T-helper 17 cell (primary cell): ENCODE results near the gene BAZ1B. TPM values are rescaled to one million over a fixed set of nuclear protein-coding genes. Genes with fewer than 3 reads are reported as not detected.
A peak's percentile ranks its signal among the peaks of the same experiment; 100 is the strongest.
"Not testable (repeated sequence)": the region's sequence is repeated elsewhere in the genome, so short reads cannot be mapped to it uniquely, and the experiment has no call there.

Experiments
- ATAC-seq: fragments of 150-1000 bp; cut with Tn5 transposase; 2 replicates; pipeline ENCODE4 v1.10.0; 2021; ENCODE audit warnings: mild to moderate bottlenecking, moderate library complexity
- DNase-seq, 3 donors: peaks; one replicate each; pipeline versions ENCODE4 v3.0.0 to v3.0.0-alpha.2; 2020 to 2021
- H3K9me3 ChIP-seq: one replicate; pipeline ENCODE4 v1.7.0; 2013; ENCODE audit warnings: low read length, mild to moderate bottlenecking; ENCODE audit not compliant: control insufficient read depth, poor library complexity, severe bottlenecking
- H3K27ac Mint-ChIP-seq: one replicate; pipeline ENCODE4 v1.8.0; 2022; ENCODE audit warnings: mild to moderate bottlenecking, moderate library complexity, mixed read lengths
- H3K27me3 Mint-ChIP-seq: one replicate; pipeline ENCODE4 v1.8.0; 2022; ENCODE audit warnings: mixed read lengths
- H3K36me3 Mint-ChIP-seq: one replicate; pipeline ENCODE4 v1.8.0; 2022; ENCODE audit warnings: low read depth, mixed read lengths
- H3K4me1 Mint-ChIP-seq: one replicate; pipeline ENCODE4 v1.8.0; 2022; ENCODE audit warnings: mild to moderate bottlenecking, mixed read lengths
- H3K4me3 Mint-ChIP-seq: one replicate; pipeline ENCODE4 v1.8.0; 2022; ENCODE audit warnings: mild to moderate bottlenecking, moderate library complexity, mixed read lengths
- total RNA-seq, 4 donors: library from RNA in 2 of 4; stranded (reverse) in 2 of 4; gene quantifications; one replicate each; pipeline ENCODE4 v1.2.3 and lab custom pipeline; 2022 to 2026

BAZ1B gene
- total RNA-seq, 2 donors from 2014 or later: 51.2 to 52.6 TPM

DNA sequence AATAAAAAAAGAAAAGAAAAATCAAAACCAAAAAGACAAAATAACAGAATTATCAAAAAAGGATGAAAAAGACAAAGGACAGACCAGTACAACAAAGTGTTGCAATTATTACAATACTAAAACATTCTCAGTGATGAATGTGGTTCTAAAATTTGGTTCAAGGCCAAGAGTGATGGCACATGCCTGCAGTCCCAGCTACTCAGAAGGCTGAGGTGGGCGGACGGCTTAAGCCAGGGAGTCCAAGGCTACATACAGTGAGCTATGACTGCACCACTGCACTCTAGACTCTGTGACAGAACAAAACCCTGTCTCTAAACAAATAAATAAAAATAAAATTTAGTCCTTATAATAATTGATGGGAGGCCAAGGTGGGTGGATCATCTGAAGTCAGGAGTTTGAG, 14.5 kb downstream of the BAZ1B start:
- H3K4me1 Mint-ChIP-seq: peaks cover 10% of the 10 kb centered on the region
- no peak overlapping the region for H3K4me3 Mint-ChIP-seq
- DNase-seq (no peak), ATAC-seq (no peak)
- H3K36me3 Mint-ChIP-seq: peaks cover 8% of the 10 kb centered on the region
- no peaks in the 10 kb centered on the region for H3K27me3 Mint-ChIP-seq
- H3K27ac Mint-ChIP-seq: peak overlapping the region; percentile 82
- H3K9me3 ChIP-seq: no peaks in the 10 kb centered on the region

GRCh38 chr7:73504920-73505319, 17.2 kb downstream of the BAZ1B start:
- Mint-ChIP-seq H3K27me3 (no peaks in the 10 kb centered on the region), H3K4me1 (peaks cover 15% of the 10 kb centered on the region), H3K4me3 (no peak overlapping the region), H3K36me3 (peaks cover 12% of the 10 kb centered on the region), H3K27ac (peak overlapping the region; percentile 79)
- no peak for ATAC-seq
- DNase-seq: no peak
- H3K9me3 ChIP-seq: no peaks in the 10 kb centered on the region

GRCh38 chr7:73504017-73504416, 18.1 kb downstream of the BAZ1B start:
- H3K36me3 Mint-ChIP-seq: peaks cover 12% of the 10 kb centered on the region
- peak overlapping the region; percentile 79 for H3K27ac Mint-ChIP-seq
- H3K9me3 ChIP-seq: no peaks in the 10 kb centered on the region
- peaks cover 15% of the 10 kb centered on the region for H3K4me1 Mint-ChIP-seq
- no peak overlapping the region for H3K4me3 Mint-ChIP-seq
- H3K27me3 Mint-ChIP-seq: no peaks in the 10 kb centered on the region
- ATAC-seq: no peak
- no peak for DNase-seq

GRCh38 chr7:73503229-73503628, 18.9 kb downstream of the BAZ1B start:
- Mint-ChIP-seq H3K36me3 (peaks cover 16% of the 10 kb centered on the region), H3K4me1 (peaks cover 17% of the 10 kb centered on the region), H3K27ac (peak overlapping the region; percentile 79), H3K4me3 (no peak overlapping the region), H3K27me3 (no peaks in the 10 kb centered on the region)
- no peaks in the 10 kb centered on the region for H3K9me3 ChIP-seq
- DNase-seq (no peak), ATAC-seq (no peak)

DNA sequence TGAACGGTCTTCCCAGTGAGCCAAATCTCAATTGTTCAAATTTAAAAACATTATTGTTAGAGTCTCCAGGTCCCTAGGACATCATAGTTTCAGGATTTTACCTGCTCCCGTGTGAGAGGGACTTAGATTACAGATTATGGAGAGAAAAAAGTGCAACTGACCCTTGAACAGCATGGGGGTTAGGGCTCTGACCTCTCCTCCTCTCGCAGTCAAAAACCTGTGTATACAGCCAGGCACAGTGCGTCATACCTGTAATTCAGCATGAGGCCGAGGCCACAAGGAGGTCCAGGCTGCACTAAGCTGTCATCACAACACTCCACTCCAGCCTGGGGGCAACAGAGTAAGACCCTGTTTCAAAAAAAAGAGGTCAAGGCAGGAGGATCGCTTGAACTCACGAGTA, 25.5 kb downstream of the BAZ1B start:
- no peaks in the 10 kb centered on the region for H3K9me3 ChIP-seq
- ATAC-seq: no peak
- DNase-seq: no peak
- H3K4me1 Mint-ChIP-seq: peaks cover 14% of the 10 kb centered on the region
- H3K27ac Mint-ChIP-seq: no peak overlapping the region
- no peaks in the 10 kb centered on the region for H3K27me3 Mint-ChIP-seq
- H3K4me3 Mint-ChIP-seq: no peak overlapping the region
- H3K36me3 Mint-ChIP-seq: peaks cover 10% of the 10 kb centered on the region

GRCh38 chr7:73495507-73495906, 26.6 kb downstream of the BAZ1B start:
- DNase-seq, H3K27ac Mint-ChIP-seq, H3K36me3 Mint-ChIP-seq, H3K4me1 Mint-ChIP-seq, H3K9me3 ChIP-seq, ATAC-seq, H3K4me3 Mint-ChIP-seq, H3K27me3 Mint-ChIP-seq: not testable (repeated sequence)

GRCh38 chr7:73489976-73490375, 32.1 kb downstream of the BAZ1B start:
- peaks cover 2% of the 10 kb centered on the region for H3K36me3 Mint-ChIP-seq
- no peak for DNase-seq

DNA sequence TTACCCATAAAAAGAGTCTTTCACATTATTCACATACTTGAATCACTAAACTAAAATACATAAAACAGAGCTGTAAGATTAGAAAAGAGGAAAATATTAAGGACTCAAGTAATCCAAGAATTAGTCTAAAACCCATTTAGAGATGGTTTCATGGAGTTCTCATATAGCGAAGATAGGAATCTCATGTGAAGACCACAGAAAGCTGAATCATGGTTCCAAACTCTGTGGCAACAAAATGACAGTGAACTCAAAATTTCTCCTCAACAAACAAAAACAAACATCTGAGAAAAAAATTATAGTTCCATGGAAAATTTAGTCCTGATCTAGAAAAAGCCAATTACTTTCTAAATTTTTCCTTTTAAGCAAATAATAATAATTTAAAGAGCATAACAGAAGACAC, 34.6 kb downstream of the BAZ1B start:
- peak overlapping the region; percentile 54 for H3K27ac Mint-ChIP-seq
- H3K4me3 Mint-ChIP-seq: no peak overlapping the region
- no peaks in the 10 kb centered on the region for H3K9me3 ChIP-seq
- no peaks in the 10 kb centered on the region for H3K27me3 Mint-ChIP-seq
- peaks cover 2% of the 10 kb centered on the region for H3K36me3 Mint-ChIP-seq
- peaks cover 8% of the 10 kb centered on the region for H3K4me1 Mint-ChIP-seq
- ATAC-seq (no peak), DNase-seq (no peak)

More at GRCh38 chr7:73489976-73490375, 32.1 kb downstream of the BAZ1B start:
- H3K27me3 Mint-ChIP-seq: no peaks in the 10 kb centered on the region
- no peaks in the 10 kb centered on the region for H3K9me3 ChIP-seq
- H3K4me1 Mint-ChIP-seq: peaks cover 3% of the 10 kb centered on the region
- H3K4me3 Mint-ChIP-seq: no peak overlapping the region
- H3K27ac Mint-ChIP-seq: no peak overlapping the region
- ATAC-seq: no peak

DNA sequence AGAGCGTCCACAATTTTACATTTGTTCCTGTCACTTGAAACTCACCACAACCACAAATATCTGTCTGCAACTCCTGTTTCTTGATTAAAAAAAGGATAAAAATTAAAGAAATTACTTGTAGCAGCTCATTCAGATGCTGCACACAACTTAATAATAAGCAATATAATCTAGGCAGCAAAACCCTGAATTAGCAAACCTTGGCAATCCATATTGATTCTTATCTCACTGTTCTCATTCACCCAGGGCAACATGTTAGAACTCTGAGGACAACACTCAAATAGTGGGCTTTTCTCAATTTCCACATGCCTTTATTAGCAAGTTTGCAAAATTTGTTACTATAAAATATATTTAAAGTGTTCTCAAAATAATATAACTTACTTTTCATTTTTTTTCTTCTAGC, 38.9 kb downstream of the BAZ1B start:
- DNase-seq: no peak
- Mint-ChIP-seq H3K4me1 (peaks cover 22% of the 10 kb centered on the region), H3K4me3 (no peak overlapping the region), H3K27ac (no peak overlapping the region), H3K36me3 (peaks cover 7% of the 10 kb centered on the region), H3K27me3 (no peaks in the 10 kb centered on the region)
- no peaks in the 10 kb centered on the region for H3K9me3 ChIP-seq
- ATAC-seq: no peak

DNA sequence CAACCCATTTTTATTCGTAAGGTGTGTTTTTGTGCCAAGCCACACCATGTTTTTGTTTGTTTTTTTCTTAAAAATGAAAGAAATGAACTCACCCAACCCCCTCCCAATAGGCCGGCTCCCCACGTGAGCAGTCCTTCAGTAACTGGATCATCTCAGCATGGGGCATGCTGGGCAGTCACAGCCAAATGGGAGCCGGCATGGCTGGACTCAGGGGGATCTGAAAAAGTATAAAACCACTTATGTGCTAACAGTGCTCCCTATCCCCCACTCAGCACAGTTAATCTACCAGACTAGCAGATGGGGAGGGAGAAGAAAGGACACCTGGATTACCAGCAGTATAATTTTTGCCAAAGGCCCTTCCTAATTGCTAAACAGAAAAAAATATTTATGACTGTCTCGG, 39.3 kb downstream of the BAZ1B start:
- DNase-seq: no peak
- H3K36me3 Mint-ChIP-seq: peaks cover 8% of the 10 kb centered on the region
- no peak for ATAC-seq
- no peaks in the 10 kb centered on the region for H3K27me3 Mint-ChIP-seq
- H3K9me3 ChIP-seq: no peaks in the 10 kb centered on the region
- no peak overlapping the region for H3K27ac Mint-ChIP-seq
- no peak overlapping the region for H3K4me3 Mint-ChIP-seq
- H3K4me1 Mint-ChIP-seq: peaks cover 23% of the 10 kb centered on the region

- Mint-ChIP-seq H3K4me1 (peaks cover 28% of the 10 kb centered on the region), H3K36me3 (peaks cover 13% of the 10 kb centered on the region)
- H3K27me3 Mint-ChIP-seq, DNase-seq, H3K4me3 Mint-ChIP-seq, H3K9me3 ChIP-seq, H3K27ac Mint-ChIP-seq, ATAC-seq: not testable (repeated sequence)
Observed at GRCh38 chr7:73481521-73481920, 40.6 kb downstream of the BAZ1B start.

DNA sequence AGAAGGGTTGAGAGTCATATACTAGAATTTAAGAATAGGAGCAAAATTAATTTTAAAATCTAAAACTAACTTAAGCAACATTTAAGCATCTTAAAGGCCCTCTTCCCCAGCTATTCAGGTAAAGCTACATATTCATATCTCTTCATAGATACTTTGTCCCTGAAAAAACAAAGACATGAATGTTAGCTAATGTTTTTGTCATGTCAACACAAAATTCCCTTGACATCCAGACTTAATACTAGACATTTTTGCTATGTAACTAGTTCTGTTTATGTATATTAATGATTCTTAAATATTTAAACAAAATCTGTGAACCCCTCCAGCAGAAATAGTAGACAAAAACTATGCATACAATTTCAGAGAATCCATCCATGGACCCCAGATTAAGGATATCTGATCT, 43.5 kb downstream of the BAZ1B start:
- Mint-ChIP-seq H3K4me3 (no peak overlapping the region), H3K27me3 (no peaks in the 10 kb centered on the region), H3K36me3 (peaks cover 15% of the 10 kb centered on the region), H3K4me1 (peaks cover 27% of the 10 kb centered on the region), H3K27ac (peak overlapping the region; percentile 86)
- no peak for ATAC-seq
- no peak for DNase-seq
- no peaks in the 10 kb centered on the region for H3K9me3 ChIP-seq

DNA sequence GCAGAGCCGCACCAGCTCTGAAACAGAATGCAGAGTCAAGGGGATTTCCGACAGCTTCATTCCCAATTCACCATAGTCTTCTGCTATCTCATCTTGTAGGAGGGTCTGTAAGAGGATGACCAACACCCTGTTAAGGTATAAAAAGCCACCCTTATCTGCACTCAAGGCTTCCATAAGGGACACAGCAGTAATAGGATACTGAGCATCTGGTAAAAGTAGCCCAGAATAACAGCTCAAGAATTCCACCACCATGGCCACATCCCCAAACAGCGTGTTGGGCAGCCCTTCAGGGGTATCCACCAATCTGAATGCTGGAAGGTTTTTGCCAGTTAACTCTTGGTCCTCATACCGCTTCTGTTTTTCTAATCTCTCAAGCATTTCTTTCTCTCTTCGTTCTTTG, 44.7 kb downstream of the BAZ1B start:
- H3K4me3 Mint-ChIP-seq: no peak overlapping the region
- peaks cover 27% of the 10 kb centered on the region for H3K4me1 Mint-ChIP-seq
- ATAC-seq (no peak), DNase-seq (no peak)
- no peaks in the 10 kb centered on the region for H3K27me3 Mint-ChIP-seq
- peaks cover 15% of the 10 kb centered on the region for H3K36me3 Mint-ChIP-seq
- H3K27ac Mint-ChIP-seq: peak overlapping the region; percentile 81
- no peaks in the 10 kb centered on the region for H3K9me3 ChIP-seq

DNA sequence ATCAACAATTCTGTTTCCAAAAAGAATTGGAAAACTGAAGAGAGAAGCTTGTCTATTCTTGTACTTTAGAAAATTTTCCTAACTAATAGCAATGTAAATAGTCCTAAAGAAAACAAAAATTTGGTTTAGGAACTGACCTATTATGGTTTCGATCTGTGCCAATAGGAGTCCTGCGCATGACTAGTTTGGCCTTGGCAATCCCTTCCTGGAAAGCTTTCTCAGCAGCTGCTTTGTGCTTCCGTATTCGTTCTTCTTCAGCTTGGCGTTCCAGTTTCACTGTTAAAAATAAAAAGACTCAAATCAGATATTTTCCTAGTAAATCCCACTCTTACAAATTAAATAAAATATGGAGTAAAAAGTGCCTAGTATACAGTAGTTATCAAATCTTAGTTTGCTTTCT, 51.9 kb downstream of the BAZ1B start:
- peaks cover 3% of the 10 kb centered on the region for H3K36me3 Mint-ChIP-seq
- H3K4me1 Mint-ChIP-seq: peaks cover 6% of the 10 kb centered on the region
- H3K4me3 Mint-ChIP-seq: no peak overlapping the region
- H3K9me3 ChIP-seq: no peaks in the 10 kb centered on the region
- no peaks in the 10 kb centered on the region for H3K27me3 Mint-ChIP-seq
- DNase-seq (no peak), ATAC-seq (no peak)
- H3K27ac Mint-ChIP-seq: peak overlapping the region; percentile 11
